ENCODE measurements around the gene SPDYE2.
"Not testable (repeated sequence)": the region's sequence is repeated elsewhere in the genome, so short reads cannot be mapped to it uniquely, and the experiment has no call there.

Gene SPDYE2

GRCh38 chr7:102589857-102590256 is 38.8 kb downstream of the SPDYE2 start:
- DNase-seq (ENCODE audit: extremely low spot score); POLR2A ChIA-PET; CTCF ChIA-PET: not testable (repeated sequence)

GRCh38 chr7:102592477-102593019 is 41.5 kb downstream of the SPDYE2 start:
- DNase-seq (ENCODE audit: extremely low spot score); CTCF ChIA-PET; POLR2A ChIA-PET: not testable (repeated sequence)

- POLR2A ChIA-PET; CTCF ChIA-PET; DNase-seq (ENCODE audit: extremely low spot score): not testable (repeated sequence)
These were observed 42.8 kb downstream of the SPDYE2 start for GRCh38 chr7:102593637-102594334.

- DNase-seq (ENCODE audit: extremely low spot score); CTCF ChIA-PET; POLR2A ChIA-PET: not testable (repeated sequence)
These were observed 45.0 kb downstream of the SPDYE2 start for GRCh38 chr7:102596036-102596435.

GRCh38 chr7:102599699-102600098 is 48.7 kb downstream of the SPDYE2 start:
- CTCF ChIA-PET; POLR2A ChIA-PET; DNase-seq (ENCODE audit: extremely low spot score): not testable (repeated sequence)

- POLR2A ChIA-PET, CTCF ChIA-PET: not testable (repeated sequence)
These were observed 51.3 kb downstream of the SPDYE2 start for GRCh38 chr7:102602317-102602716.

GRCh38 chr7:102604431-102605145 is 53.6 kb downstream of the SPDYE2 start:
- POLR2A ChIA-PET; CTCF ChIA-PET; DNase-seq (ENCODE audit: extremely low spot score): not testable (repeated sequence)

More at GRCh38 chr7:102602317-102602716, 51.3 kb downstream of the SPDYE2 start:
- not testable (repeated sequence) for DNase-seq (ENCODE audit: extremely low spot score)

GRCh38 chr7:102606848-102607247 is 55.8 kb downstream of the SPDYE2 start:
- CTCF ChIA-PET; DNase-seq (ENCODE audit: extremely low spot score); POLR2A ChIA-PET: not testable (repeated sequence)

GRCh38 chr7:102609734-102610133 is 58.7 kb downstream of the SPDYE2 start:
- CTCF ChIA-PET; DNase-seq (ENCODE audit: extremely low spot score); POLR2A ChIA-PET: not testable (repeated sequence)

GRCh38 chr7:102610441-102610840 is 59.4 kb downstream of the SPDYE2 start:
- DNase-seq (ENCODE audit: extremely low spot score); CTCF ChIA-PET; POLR2A ChIA-PET: not testable (repeated sequence)

- CTCF ChIA-PET; DNase-seq (ENCODE audit: extremely low spot score); POLR2A ChIA-PET: not testable (repeated sequence)
These were observed 60.1 kb downstream of the SPDYE2 start for GRCh38 chr7:102611013-102611674.

- CTCF ChIA-PET; DNase-seq (ENCODE audit: extremely low spot score); POLR2A ChIA-PET: not testable (repeated sequence)
These were observed 60.8 kb downstream of the SPDYE2 start for GRCh38 chr7:102611675-102612325.

Measured in GM10248 (cell line).